GM19372 (cell line): ENCODE results near the gene EXD2.
"Not testable (repeated sequence)": the region's sequence is repeated elsewhere in the genome, so short reads cannot be mapped to it uniquely, and the experiment has no call there.

Experiments
- ATAC-seq: cut with Tn5 transposase; IDR thresholded peaks from one replicate; pipeline ENCODE4 v1.9.1; 2021; ENCODE audit warnings: mild to moderate bottlenecking, low read depth, moderate library complexity; ENCODE audit not compliant: unreplicated experiment

Gene EXD2

DNA sequence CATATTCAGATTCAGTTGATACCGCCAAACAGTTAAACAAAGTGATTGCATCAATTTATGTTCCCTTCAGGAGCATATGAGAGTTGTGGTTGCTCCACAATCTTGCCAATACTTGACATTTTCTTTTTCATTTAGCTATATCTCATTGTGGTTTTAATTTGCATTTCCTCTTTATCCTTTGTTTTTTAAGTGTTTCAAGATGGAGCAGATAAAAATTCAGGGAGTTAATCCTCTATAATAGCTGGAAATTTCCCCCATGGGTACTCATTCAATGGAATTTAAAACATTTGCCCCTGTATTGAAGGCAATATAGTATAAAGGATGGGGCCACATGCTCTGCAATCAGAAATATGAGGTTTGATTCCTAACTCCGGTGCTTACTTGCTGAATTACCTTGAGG is 1.1 kb upstream of the EXD2 start:
- no peak for ATAC-seq

DNA sequence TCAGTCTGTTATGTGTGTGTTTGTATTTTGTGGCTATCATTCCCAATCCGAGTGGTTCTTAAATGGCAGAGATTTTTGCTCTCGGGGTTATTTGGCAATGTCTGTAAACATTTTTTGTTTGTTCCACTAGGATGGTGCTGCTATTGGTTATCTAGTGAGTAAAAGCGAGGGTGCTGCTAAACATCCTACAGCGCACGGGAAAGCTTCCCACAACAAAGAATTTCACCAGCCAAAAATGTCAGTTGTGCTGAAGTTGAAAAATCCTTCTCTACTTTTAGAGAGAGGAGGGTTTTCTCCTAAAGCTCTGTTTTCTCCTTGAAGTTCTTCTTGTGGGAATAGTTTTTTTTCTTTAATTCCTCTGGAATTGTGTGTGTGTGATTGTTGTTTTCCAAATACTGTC is 2.4 kb downstream of the EXD2 start:
- ATAC-seq, result no peak

DNA sequence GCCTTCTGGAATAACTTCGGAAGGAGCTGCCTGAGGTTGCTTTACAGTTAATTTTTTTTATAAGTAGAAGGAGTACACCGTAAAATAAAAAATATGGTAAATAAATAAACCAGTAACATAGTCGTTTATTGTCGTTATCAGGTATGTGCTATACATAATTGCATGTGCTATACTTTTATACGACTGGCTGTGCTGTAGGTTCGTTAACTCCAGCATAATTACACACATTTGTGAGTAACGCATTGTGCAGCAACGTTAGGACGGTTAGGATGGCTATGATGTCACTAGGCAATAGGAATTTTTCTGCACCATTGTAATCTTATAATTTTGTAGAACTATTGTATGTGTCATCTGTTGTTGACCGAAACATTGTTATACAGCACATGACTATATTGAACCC is 8.5 kb downstream of the EXD2 start:
- ATAC-seq, result no peak

DNA sequence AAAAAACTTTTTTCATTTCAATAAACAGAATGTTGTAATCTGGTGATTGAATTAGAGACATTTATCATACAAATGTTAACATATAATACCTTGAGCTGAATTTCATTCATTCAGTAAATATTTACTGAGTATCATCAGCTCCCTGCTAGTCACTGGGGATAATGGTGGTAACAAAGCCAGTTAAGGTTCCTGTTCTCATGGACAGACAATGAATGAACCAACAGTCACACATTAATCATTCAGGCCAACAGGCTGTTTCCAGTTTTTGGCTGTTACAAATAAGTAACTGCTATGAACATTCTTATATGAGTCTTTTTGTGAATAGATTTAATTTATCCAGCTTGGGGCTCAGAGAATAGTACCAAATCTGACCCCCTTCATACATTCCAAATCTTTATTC is 13.5 kb downstream of the EXD2 start:
- no peak for ATAC-seq

DNA sequence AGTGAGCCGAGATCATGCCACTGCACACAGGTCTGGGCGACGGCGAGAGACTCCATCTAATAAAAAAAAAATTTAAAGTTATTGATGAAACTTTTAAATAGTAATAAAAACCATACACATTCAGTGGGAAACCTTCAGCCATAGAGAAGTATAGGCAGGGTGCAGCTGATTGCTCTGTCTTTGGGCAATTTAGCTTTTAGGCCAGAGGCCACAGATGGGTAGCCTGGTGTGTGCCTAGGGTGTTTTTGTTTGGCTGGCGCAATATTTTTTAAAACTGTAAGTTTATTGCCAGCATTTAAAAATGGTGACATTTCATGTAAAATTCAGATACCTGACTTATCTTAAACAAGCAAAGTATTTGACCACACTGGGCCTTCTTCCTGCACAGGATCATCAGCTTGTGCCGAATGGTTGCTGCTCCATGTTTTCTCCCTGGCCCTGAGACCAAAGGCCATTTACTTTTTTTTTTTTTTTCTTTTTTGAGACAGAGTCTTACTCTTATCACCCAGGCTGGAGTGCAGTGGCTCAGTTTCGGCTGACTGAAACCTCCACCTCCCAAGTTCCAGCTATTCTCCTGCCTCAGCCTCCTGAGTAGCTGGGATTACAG is 16.2 kb downstream of the EXD2 start:
- ATAC-seq, result no peak

DNA sequence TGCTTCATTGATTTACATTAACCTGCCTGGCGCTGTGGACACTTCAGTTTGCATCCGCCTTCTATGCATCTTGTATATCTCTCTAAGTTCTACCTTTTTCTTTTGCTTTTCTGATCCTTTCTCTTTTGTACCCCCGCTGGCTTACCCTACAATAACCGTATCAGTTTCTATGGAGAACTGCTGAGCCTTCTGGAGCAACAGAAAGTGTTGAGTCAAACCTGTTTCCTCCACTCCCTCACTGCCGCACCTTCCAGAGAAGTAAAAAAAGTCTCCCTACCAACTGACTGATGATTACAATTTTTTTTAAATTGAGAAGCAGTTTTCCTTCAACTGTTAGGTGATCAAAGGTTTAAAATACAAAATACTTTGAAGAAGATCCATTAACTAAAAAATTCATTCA is 17.4 kb downstream of the EXD2 start:
- no peak for ATAC-seq

DNA sequence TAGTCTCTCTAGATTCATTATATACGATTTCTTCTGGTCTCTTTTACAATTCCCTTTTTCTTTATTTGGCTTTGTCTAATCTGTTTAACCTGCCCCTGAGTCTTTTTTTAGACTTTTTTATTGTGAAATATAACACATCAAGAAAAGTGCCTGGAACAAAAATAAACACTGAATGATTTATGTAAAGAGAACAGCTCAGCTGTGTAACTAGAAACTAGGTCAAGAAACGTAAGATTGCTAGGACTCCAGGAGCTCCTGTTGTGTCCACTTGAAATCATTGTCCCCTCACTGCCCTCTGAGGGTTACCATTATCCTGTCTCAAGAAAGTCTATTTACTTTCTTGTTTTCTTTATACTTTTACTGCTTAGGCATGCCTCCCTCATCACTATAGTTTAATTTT is 23.1 kb downstream of the EXD2 start:
- no peak for ATAC-seq

DNA sequence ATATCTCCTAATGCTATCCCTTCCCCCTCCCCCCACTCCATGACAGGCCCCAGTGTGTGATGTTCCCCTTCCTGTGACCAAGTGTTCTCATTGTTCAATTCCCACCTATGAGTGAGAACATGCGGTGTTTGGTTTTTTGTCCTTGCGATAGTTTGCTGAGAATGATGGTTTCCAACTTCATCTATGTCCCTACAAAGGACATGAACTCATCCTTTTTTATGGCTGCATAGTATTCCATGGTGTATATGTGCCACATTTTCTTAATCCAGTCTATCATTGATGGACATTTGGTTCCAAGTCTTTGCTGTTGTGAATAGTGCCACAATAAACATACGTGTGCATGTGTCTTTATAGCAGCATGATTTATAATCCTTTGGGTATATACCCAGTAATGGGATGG is 26.4 kb downstream of the EXD2 start:
- ATAC-seq, result not testable (repeated sequence)

DNA sequence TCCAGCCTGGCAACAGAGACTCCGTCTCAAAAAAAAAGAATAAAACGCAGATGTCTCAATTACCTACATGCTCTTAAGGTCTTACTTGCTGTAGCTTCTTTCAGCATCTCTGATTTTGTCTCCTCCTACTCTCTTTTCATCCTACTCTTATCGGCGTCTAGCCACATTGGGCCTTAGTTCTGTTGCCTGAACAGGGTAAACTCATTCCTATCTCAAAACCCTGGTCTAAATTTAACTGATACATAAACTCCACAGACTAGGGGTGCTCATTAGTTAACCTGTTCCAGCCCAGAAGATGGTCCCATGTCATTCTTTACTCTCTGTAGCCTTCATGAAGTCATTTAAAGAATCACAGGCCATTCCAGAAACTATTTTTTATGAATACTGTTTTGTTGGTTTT is 33.6 kb downstream of the EXD2 start:
- no peak for ATAC-seq

DNA sequence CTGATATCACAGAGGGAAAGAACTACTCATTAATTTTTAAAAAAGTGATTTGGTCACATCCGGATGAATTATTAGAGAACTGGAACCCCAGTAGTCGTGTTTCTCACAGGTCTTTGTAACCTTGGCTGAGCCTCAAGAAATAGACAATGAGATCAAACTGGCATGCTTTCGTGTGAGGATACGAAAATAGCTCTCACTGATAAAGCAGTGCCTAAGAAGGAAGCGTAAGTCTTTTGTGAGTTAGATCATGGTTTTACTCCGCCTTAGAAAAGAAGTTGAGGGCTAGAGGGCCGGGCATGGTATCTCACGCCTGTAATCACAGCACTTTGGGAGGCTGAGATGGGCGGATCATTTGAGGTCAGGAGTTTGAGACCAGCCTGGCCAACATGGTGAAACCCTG is 34.9 kb downstream of the EXD2 start:
- ATAC-seq, result no peak

DNA sequence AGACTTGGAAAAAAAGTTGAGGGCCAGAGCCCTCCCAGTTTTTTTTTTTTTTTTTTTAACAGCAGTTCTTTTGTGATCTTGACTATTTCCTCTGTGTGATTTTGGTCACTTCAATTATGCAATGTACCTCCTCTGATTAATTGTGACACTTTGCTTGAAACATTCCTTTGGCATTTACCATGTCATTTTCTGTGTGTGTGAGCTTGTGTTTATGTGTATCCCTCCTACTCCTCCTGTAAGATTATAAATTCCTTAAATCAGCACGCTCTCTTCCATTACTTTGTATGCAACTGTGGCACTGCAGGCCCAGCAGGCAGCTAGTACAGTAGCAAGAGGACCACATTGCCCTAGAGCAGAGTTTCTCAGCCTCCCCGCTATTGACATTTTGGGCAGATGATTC is 35.4 kb downstream of the EXD2 start:
- ATAC-seq, result no peak

DNA sequence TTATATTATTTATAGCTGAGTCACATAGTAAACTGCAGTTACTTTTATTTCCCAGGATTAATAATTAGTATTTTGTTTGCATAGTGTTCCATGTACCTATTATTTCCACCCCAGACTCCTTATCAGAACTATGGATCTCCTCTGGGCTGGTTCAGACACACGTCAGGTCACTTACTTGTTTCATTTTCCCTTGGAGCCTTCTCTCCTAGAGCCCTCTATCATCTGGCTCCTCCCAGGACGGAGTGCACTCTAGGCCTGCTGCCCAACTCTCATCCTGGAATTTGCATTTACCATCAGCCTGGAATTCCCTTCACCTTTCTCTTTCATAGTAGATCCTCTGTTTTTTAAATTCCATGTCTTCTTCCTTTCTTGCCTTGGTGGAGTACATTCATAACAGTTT is 40.2 kb downstream of the EXD2 start:
- no peak for ATAC-seq

DNA sequence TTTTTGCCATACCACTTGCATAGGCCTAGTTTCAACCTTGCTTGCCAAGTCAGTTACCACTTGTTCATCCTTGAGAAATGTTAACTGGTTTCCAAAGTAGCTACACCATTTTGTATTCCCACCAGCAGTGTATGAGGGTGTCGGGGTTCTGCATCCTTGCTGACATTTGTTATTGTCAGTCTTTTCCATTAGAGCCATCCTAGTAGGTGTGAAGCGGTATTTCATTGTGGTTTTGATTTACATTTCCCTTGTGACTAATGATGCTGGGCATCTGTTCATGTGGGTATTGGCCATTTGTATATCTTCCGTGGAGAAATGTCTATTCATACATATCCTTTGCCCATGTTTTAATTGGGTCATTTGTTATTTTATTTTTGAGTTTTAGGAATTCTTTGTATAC is 41.1 kb downstream of the EXD2 start:
- ATAC-seq, result no peak

DNA sequence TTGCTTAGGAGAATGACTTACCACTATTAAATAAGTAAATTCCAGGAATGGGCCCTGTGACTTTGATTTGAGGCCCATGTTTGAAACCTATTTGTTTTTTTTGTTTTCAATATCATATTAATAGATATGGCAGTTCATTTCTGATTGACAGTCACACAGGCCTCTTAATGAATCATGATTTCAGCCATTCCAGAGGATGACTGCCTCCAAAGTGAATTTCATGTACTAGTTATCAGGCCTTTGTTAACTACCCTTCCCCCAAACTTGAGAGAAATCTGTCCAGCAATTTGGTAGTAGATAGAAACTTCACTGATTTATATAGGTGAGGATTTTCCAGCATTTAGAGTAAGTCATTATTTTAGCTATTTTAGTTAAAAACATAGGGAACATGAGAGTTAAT is 42.8 kb downstream of the EXD2 start:
- no peak for ATAC-seq

DNA sequence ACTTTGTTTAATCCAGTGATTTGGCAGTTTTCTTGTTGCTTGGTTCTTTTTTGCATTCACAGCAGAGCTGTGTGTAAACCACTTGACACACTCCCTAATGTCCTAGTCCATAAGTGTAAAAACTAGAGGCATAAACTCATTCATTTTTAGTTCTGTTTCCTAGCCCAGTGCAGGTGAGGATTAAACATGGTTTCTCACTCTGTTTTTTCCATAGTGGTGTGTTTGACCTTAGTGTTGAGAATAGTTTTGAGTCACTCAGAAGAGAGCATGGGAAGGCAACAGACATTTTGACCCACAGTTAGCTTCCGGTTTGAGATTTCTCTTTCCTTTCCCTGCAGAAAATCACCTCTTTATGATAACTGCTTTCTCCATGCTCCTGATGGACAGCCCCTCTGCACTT is 44.4 kb downstream of the EXD2 start:
- ATAC-seq, result no peak

DNA sequence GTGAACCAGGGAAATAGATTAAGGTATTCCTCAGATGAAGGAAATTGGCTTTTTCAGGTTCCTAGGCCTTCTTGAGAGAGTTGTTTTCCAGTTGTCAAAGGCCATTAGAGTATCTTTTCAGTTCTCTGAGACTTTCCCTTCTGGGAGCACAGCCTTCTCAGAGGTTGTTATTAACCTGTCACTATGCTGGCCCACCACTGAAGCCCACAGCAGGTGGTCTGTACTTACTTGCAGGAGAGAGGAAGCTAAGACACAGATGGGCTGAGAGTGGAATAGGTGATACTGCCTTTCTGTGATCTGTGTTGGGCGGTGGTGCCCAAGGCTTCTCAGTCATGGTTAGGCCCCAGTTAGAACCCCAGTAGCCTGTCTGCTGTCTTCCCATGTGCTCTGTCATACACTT is 45.8 kb downstream of the EXD2 start:
- no peak for ATAC-seq

DNA sequence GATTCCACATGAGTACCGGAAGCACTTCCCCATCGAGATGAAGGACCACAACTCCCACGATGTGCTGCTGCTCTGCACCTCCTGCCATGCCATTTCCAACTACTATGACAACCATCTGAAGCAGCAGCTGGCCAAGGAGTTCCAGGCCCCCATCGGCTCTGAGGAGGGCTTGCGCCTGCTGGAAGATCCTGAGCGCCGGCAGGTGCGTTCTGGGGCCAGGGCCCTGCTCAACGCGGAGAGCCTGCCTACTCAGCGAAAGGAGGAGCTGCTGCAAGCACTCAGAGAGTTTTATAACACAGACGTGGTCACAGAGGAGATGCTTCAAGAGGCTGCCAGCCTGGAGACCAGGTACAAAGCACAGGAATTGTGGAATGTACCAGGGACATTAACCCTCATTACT is 46.3 kb downstream of the EXD2 start:
- no peak for ATAC-seq

DNA sequence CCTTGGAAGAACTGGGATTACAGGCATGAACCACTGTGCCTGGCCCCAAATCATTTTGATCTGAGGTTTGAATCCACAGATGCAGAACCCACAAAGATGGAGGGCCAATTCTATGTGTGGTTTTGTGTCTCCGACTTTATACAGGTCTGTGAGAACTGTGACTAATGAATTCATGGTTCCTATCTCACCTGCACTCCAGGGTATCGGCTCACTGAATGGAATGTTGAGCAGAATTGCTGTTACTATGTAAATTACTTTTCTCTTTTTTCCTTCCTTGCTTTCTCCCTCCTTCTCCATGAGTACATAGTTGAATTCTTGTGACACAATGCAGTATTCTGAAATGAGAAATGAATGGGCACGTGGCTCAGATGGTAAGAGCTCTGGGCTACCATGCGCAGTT is 47.6 kb downstream of the EXD2 start:
- ATAC-seq, result no peak

DNA sequence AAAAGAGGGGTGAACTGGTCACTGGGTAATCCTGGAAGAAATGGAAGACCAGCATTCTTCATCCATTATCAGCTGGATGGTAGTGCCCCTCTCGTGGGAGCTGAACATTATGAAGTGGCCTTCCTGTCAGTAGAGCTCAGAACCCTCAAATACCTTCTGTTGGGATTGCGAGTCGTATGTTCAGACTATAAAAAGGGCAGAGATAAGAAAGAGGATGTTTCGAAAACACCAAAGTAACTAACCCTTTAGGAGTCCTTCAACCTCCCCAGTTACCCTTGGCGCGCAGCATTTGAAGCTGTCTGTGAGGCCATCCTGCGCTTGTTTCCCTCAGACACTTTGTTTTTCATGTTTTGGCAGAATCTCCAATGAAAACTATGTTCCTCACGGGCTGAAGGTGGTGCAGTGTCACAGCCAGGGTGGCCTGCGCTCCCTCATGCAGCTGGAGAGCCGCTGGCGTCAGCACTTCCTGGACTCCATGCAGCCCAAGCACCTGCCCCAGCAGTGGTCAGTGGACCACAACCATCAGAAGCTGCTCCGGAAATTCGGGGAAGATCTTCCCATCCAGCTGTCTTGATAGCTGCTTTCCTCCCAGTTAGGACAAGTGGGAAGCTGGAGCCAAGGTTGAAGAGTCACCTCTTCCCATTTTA is 49.4 kb downstream of the EXD2 start:
- ATAC-seq, result no peak

DNA sequence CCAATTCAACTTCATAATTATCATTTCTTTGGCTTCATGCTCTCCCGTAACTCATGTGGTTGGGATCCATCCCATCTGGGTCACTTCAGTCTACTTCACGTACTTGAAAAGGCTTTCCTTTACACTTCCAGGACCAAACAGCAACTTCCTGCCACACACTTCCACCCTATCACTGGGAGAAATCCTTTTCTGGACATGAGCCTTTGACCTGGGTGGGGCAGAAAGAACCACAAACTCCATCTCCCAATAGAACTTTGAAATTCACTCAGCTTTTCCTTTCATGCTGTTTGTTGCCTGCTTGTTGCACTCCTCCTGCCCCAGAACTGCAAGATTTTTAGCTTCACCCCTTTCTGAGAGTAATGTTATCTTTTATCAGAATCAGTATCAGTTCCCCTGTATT is 50.3 kb downstream of the EXD2 start:
- no peak for ATAC-seq

DNA sequence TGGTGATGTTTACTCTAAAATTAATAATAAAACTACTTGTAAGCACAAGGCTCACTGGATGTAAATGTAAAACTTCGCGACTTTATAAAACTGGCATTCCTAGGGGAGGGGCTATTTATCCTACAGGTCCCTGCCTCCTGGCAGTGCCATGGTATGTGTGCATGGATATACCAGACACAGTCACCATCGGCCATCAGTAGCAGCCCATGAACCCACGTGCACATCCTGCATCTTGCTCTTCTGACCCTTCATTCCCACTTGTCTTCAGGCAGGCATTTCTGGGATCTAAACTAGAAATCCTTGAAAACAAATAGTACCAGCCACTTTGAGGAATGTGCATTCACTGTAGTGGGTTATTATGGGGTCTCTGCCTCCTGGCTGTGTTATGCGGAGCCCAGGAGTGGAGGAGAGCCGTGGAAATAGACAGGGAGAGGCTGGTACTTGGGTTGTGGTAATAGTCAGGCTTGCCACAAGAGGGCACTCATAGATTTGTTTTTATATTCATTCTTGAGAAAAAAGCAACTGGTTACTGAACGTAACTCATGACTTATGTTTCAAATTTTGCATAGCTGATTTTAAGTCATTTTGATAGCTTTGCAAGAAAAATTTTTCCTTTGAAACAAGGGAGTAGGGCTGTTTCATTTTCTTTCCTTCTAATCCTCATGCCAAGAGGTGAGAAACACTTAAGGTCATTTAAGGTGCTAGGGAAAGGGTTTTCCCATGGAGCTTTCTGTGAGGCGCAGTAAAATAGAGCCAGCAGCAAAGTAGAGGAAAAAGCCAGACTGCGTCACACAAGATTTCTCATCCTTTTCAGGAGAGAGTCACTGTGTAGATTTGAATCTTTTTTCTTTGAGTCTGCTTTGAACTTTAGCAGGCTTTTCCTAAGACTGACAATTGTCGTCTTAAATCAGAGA is 51.3 kb downstream of the EXD2 start:
- no peak for ATAC-seq

DNA sequence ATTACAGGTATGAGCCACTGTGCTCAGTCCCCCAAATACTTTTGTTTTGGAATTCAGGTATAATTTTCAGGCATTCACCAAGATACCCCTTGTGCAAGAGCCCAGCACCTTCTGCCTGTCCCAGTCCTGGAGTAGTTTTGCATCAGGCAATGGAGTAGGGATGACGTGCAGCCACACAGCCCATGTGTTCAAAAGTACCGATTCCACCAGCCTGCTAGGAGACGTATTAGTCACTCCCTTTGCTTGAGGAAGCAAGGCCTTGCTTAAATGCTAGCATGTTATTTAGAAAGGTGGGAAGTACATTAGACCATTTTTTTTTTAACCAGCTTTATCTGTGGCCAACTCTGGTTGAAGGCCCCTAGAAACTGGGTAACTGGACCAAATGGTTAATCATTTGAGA is 53.6 kb downstream of the EXD2 start:
- no peak for ATAC-seq
